Non-pigmented ciliary epithelial cell (primary cell): ENCODE data around the gene MORN1.

Experiments used
- DNase-seq: peaks from one replicate; pipeline ENCODE4 v3.0.0-alpha.2; 2010; ENCODE audit warnings: low read depth

MORN1 gene

GRCh38 chr1:2385606-2386280 is 5.6 kb downstream of the MORN1 start:
- DNase-seq = no peak

GRCh38 chr1:2384941-2385481 is 6.3 kb downstream of the MORN1 start:
- DNase-seq = no peak

DNA sequence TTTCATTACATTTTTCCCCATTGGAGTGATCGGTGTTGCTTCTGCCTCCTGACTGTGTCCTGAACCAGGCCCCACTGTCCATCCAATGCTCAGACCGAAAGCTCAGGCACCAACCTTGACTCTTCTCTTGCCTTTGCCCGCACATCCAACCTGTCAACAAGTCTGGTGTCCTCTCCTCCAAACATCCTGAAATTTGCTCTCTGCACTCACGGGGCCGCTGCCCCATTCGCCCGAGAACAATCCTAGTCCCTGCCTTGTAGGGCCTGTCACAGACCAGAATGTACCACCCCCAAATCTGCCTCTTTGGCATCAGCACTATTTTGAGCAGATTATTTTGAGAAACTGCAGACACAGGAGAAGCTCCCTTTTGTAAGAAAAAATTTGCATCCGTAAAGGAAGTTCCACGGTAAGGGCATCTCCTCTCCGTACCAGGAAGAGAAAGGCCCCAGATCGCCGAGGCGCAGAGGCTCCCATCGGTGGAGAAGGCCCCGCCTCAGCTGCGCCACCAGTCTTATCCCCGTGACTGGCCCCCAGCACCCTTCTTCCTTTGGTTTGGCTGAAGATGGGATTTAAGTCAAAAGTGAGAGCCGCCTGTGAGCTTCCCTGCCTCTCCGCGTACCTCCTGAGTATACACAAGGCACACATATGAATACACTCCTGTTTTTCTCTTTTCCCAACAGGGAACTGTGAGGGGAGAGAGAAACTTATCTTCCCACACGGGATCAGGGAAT is 7.1 kb downstream of the MORN1 start:
- DNase-seq = no peak

DNA sequence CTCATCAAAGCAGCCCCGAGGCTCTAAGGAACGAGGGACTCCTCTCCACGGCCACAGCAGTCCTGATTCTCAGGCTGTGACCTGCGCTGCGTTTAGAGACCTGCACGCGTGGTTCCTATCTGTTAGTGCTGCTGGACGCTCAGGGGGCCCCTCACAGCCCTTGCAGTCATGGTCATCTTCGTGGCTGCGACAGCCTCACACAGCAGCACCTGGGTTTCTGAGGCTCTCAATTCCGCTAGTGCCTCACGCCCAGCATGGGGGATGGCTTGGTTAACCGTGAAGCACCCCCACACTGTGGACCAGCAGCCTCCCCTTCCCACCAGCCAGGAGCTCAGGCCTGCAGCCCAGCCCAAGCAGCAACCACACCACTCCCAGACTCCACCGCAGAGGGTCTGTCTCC is 7.8 kb downstream of the MORN1 start:
- no peak for DNase-seq

DNA sequence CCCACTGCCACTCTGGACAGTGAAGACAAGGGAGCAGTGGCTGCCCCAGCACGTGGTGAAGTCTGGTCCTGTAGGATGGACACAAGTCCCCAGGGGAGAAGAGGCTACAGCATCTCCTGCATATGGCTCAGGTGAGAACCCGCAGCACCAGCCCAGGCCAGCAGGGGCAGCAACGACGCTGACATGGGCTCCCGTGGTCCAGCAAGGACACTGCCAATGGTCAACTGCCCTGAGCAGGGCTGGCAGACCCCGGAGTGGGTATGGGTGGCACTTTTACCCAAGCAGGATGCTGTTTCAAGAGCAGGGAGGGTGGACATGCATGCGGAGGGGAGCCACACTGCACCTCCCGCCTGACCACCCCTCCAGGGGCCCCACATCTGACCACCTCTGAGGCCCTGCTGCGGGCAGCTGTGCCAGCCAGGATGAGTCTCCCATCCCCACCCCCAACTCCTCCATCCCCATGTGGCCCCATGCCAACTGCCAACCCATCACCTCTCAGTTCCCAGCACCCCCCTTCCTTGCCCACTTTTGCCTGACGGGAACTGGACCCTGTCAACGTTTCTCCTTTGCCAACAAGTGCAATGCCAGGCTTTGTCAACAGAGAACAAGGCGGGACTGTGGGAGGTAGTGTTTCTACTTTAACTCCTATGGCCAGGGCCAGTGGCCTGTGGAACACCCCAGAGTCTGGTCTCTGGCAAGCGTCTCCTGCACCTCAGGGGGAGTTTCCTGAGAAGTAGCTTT is 8.6 kb downstream of the MORN1 start:
- no peak for DNase-seq

GRCh38 chr1:2381741-2382620 is 9.4 kb downstream of the MORN1 start:
- no peak for DNase-seq

DNA sequence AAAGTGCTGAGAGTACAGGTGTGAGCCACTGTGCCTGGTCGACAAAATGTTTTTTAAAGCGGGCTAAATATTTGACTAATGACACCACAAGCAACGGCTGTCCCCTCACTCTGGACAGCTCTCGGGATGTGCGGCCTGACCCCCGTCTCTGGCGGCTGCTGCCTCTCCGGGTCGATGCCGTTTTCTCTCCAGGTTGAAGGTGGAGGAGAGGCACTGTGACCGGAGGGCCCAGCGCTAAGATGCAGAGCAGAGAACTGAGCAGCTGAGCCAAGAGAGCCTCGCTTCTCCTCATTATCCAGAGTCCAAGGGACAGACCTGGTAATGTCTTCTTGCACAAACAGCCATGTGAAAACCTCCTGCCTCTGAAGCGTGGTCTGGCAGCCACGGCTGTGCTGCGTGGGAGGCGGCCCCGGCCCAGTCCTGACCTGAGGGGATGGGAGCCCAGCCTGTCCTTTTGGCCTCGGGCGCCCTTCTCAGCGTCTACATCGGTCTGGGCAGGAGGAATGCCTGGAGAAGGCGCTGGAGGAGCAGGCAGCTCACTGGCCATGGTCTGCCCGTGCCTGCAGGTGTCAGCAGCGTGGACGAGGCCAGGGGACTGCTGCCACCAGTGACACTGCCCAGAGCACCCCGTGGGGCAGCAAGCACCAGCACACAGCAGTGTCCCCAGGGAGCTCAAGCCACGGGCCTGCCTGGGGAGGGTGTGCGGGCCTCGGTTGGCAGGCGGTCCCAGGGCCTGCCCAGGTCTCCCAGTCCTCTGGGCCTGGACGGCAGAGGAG is 10.3 kb downstream of the MORN1 start:
- DNase-seq = no peak

GRCh38 chr1:2379733-2380404 is 11.5 kb downstream of the MORN1 start:
- no peak for DNase-seq

DNA sequence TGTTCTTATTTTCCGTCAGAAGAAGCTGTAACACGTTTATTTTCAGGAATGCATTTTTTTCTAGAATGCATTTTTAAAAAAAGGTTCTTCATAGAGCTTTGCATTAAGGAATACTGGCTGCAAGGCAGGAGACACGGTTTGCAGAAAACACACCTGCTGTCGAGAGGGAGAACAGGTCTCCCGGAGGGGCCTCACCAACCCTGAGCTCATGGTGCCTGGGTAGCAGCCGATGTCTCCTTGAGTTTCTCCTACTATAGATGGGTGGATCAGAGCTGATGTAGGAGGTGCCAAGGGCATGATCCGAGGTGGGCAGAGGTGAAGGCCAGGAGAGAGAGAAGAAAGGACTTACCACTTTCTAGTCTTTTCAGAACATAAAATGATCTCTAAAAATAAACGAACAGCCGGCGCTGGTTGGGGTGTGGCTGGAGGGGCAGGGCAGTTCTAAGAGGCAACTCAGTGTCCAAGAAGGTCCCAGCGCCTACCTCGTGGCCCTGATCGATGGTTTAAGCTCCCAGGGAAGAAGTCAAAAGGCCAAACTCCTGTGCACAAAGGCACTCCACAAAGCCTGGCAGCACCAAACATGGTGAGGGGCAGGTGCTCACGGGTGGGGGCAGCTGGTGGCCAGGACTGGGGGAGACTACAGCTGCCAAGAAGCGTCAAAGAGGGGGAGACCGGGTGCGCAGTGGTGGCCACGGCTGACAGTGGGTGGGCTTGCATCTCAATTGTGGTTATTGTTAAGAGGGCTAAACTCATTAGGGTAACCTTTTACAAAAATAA is 12.2 kb downstream of the MORN1 start:
- DNase-seq = no peak

DNA sequence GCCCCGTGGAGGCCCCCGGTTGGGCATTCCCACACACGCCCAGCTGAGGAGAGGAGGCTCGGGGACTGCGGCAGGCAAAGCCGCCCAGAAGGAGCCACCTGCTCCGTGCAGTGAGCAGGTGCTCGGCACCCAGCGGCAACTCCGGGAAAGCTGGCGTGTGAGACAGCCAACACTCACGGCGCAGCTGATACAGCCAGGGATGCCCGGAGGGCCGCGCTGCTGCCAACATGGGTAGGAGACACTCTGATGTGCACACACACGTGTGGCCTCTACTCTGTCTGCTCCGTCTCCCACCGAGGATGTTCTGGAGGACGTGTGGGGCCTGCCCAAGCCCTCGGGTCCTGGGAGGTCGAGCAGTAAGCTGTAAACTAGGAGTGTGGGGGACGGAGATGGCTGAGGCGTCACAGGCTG is 12.9 kb downstream of the MORN1 start:
- no peak for DNase-seq

GRCh38 chr1:2377751-2378440 is 13.5 kb downstream of the MORN1 start:
- no peak for DNase-seq

DNA sequence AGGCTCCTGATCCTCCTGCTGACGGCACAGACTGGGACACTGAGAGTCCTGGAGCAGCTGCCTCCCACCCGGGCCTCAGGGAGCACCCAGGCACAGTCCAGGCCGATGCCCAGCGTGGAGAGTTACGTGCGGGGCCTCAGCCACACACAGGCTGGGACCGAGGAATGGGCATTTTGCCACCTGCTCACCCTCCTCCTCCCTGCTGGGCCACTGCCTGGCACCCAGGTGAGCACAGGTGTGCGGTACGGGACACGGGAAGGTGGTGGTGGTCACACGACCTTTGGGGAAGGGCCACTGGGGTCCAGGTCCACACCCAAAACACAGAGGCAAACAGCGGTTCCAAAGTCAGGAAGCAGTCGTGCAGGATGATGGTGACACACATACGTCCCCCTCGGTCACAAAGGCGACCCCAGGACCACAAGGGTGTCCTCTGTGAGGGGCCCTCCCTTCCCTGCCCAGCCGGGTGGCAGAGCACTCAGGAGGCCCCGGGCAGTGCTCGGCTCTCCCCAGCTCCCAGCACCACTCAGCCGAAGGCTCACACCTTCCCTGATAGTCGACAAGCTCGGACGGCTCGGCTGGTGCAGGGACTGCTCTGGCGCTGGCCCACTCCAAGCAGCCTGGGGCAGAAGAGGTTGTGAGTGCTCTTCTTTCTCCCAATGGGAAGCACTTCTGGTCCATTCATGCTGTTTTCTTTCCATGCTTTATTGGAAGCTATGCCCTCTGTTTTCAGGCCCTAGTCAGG is 14.3 kb downstream of the MORN1 start:
- no peak for DNase-seq

DNA sequence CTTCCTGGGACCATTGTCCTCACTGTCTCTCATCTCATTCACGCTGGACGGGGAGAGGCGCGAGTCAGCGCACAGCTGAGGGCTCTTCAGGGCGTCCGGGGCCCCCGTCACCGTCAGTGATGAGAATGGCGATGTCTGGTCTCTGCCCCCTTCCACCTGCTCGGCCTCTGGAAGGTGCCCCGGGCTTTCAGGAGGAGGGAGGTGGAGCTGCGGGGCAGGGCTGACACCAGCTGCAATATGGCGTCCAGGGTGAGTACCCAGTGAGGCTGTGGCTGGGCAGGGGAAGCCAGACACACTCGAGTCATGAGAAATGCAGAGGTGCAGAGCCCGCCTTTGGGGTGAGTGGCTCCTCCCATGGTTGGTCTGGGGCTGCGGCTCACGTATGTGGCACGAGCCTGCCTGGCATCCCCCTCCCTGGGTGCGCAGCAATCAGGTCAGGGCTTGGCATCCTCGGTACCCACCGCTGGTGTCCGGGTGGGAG is 15.1 kb downstream of the MORN1 start:
- DNase-seq = no peak

GRCh38 chr1:2375923-2376260 is 15.5 kb downstream of the MORN1 start:
- no peak for DNase-seq

GRCh38 chr1:2375246-2375922 is 16.0 kb downstream of the MORN1 start:
- DNase-seq = no peak

DNA sequence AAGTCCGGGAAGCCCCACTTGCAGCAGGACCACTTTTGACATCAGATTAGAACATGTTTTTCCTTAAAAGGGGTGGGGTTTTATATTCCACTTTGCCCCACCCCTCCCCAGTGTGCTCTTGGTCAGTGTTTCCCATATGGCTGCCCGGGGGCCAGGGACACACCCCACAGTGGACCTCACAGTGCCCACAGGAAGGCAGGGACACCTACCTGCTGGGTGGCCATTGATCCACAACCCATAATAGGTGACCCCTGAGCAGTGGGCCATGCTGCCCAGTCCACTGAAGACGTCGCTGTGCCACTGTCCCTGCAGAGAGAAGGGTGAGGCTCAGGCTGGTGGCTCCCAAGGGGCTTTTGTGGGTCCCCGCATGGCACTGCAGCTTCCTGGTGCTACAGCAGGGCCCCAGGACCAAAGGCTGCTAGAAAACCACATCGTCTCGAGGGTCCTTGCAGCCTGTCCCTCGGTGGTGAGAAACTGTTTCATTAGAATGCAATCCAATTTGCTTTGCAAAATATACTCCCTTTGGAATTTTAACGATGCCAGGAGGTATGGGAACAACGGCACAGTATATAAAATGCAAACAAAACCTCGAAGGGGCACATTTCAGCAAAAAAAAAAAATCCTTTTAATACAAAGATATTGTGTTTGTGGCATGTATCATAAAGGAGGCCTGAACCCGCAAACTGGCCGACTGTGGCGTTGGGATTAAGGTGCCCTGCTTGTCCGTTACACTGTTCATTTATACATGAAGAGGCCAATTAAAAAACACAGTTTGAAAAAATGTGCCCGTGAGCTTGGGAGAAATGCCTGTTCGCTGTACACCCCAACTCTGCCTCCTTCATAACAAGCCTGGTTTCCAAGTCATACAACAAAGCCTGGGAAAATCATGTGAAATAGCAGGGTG is 16.9 kb downstream of the MORN1 start:
- no peak for DNase-seq
